T-helper 2 cell treated with Interferon-gamma antibody and Interleukin-4, amounts not matched to agents 5 μg/mL and 100 μg/mL, for 36 hours (primary cell): ENCODE data around the gene OR7G2.

Experiments
- DNase-seq: peaks from one replicate; pipeline ENCODE4 v3.0.0; 2021; ENCODE audit warnings: low spot score
- H3K27ac Mint-ChIP-seq: one replicate; pipeline ENCODE4 v1.8.0; 2021; ENCODE audit warnings: mild to moderate bottlenecking, mixed read lengths
- H3K27me3 Mint-ChIP-seq: one replicate; pipeline ENCODE4 v1.8.0; 2021; ENCODE audit warnings: low read depth, mixed read lengths
- H3K36me3 Mint-ChIP-seq: one replicate; pipeline ENCODE4 v1.8.0; 2021; ENCODE audit warnings: low read depth, mixed read lengths
- H3K4me1 Mint-ChIP-seq: one replicate; pipeline ENCODE4 v1.8.0; 2021; ENCODE audit warnings: low read depth, mixed read lengths
- H3K4me3 Mint-ChIP-seq: one replicate; pipeline ENCODE4 v1.8.0; 2022; ENCODE audit warnings: mild to moderate bottlenecking, moderate library complexity, mixed read lengths
- H3K9me3 Mint-ChIP-seq: one replicate; pipeline ENCODE4 v1.8.0; 2021; ENCODE audit warnings: mixed read lengths

OR7G2 gene

DNA sequence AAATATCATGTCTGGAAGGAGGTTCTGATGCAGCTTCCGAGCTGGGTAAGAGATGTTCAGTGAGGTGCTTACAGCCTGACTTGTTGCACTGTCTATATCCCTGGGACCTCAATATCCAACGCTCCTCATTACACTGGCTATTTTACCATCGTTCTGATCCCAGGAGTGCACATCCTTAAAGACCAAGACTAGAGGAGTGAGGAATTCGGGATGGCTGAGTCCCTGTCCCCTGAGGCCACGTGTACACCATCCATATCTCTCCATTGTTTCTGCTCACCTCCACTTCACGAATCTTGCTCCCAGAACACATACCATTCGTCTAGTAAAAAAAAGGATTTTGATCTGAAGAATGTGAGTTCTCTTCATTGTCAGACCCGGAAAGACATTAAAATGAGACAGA is at the start of gene OR7G2:
Gene OR7G2, minus strand, starts transcription at position 101 of the 400 bp plus-strand sequence. CDS start 4,232 bp downstream, outside the sequence.
- DNase-seq = no peak
- H3K4me3 Mint-ChIP-seq = no peak within 1 kb of the TSS
- H3K36me3 Mint-ChIP-seq = no peaks in the 10 kb centered on the region
- no peaks in the 10 kb centered on the region for H3K27me3 Mint-ChIP-seq
- H3K4me1 Mint-ChIP-seq = no peaks in the 10 kb centered on the region
- H3K27ac Mint-ChIP-seq = no peak within 1 kb of the TSS
- no peaks in the 10 kb centered on the region for H3K9me3 Mint-ChIP-seq

DNA sequence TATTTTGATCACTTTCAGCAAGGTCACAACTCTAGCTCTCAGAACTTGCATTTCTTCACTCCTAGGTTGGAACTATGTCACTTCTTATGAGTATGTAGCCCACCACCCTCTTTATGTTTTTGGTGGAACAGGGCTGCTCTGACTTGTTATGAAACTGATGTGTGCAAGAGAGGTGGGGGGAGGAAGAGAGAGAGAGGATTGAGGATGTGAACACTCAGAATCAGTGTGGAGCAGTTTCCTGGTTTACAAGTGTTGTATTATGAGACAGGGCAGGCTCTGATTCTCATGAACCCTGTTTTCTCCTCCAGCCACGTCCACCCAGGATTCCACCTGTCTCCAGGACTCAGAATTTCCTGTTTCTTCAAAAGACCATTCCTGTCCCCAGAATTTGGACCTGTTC is 49.0 kb upstream of the OR7G2 start:
- Mint-ChIP-seq H3K4me3 (no peak overlapping the region), H3K27me3 (no peaks in the 10 kb centered on the region), H3K4me1 (no peaks in the 10 kb centered on the region), H3K27ac (no peak overlapping the region), H3K36me3 (peaks cover 97% of the 10 kb centered on the region), H3K9me3 (peaks cover 77% of the 10 kb centered on the region)
- DNase-seq = no peak

DNA sequence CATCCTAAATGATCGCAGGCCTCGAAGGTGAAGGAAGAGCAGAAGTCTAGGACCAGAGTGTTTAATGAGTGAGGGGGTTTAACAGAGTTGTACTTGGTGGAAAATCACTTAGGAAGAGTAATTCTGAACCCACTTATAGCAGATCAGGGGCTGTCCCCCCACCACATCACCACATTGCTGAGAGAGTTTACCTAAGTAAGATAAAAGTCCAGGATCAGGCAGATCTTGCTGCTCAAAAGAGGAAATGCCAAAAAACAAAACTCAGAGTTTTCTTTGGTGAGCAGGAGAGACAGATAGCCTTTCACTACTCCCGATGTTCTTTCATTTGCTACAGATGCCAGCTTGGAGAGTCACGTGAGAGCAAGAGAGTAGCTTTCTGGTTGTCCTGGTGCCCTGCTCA is 48.3 kb upstream of the OR7G2 start:
- H3K36me3 Mint-ChIP-seq = peaks cover 97% of the 10 kb centered on the region
- peaks cover 77% of the 10 kb centered on the region for H3K9me3 Mint-ChIP-seq
- H3K4me3 Mint-ChIP-seq = no peak overlapping the region
- H3K27me3 Mint-ChIP-seq = no peaks in the 10 kb centered on the region
- no peak overlapping the region for H3K27ac Mint-ChIP-seq
- no peak for DNase-seq
- H3K4me1 Mint-ChIP-seq = no peaks in the 10 kb centered on the region

DNA sequence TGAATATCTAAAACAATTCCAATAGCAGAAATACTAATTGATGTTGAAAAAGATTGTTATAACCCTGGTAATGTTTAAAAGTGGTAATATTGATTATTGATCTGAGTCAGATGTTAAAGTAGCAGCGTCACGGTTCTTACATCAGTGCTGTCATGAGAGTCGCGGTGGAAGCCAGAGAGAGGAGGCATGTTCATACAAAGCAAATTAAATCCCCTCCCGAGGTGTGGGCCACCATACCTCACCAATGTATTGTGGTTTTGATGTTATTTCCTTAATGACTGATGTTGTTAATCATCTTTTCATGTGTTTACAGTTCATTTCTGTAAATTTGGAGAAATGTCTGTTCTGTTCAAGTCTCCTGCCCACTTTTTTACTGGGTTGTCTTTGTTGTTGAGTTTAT is 44.1 kb upstream of the OR7G2 start:
- DNase-seq = no peak
- no peak overlapping the region for H3K27ac Mint-ChIP-seq
- peaks cover 81% of the 10 kb centered on the region for H3K9me3 Mint-ChIP-seq
- no peak overlapping the region for H3K4me3 Mint-ChIP-seq
- peaks cover 93% of the 10 kb centered on the region for H3K36me3 Mint-ChIP-seq
- H3K4me1 Mint-ChIP-seq = peaks cover 3% of the 10 kb centered on the region
- no peaks in the 10 kb centered on the region for H3K27me3 Mint-ChIP-seq

DNA sequence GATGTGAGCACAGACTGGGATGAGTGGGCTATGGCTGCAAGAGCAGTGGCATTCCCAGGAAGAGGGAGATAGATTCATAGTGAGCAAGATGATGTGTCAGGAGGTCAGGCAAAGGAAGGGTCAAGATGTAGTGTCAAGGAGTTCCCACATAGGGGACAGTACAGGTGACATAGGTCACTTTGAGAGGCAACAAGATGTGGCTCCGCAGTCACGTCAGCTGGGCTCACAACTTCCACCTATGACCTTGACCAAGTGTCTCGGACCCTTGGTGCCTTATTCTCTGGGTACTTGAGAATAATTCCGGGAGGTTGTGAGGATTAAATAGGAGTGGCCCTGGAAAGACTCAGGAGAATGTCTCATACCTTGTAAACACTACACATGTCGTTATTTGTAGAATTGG is 43.4 kb upstream of the OR7G2 start:
- Mint-ChIP-seq H3K27me3 (no peaks in the 10 kb centered on the region), H3K9me3 (peaks cover 83% of the 10 kb centered on the region), H3K4me1 (peaks cover 3% of the 10 kb centered on the region), H3K4me3 (no peak overlapping the region), H3K27ac (no peak overlapping the region), H3K36me3 (peaks cover 91% of the 10 kb centered on the region)
- no peak for DNase-seq

DNA sequence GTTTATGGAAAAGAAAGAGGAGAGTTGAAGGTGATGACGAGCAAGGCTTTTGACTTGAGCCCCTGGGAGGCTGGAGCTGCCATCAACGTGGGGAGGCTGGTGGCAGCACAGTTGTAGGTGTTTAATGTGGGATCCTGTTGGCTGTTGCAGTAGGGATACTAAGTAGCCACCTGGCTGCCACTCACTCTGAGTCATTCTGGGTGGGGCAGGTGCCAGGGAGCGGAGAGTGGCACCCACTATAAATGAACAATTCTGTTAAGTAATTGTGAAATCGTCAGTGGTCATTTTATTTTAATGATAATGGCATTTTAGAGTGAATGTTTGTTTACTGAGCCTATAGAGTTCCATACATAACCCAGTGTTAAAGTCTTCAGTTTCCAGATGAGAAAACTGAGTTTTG is 42.7 kb upstream of the OR7G2 start:
- H3K4me1 Mint-ChIP-seq = peaks cover 3% of the 10 kb centered on the region
- H3K36me3 Mint-ChIP-seq = peaks cover 91% of the 10 kb centered on the region
- H3K27ac Mint-ChIP-seq = no peak overlapping the region
- no peak for DNase-seq
- H3K27me3 Mint-ChIP-seq = no peaks in the 10 kb centered on the region
- peaks cover 82% of the 10 kb centered on the region for H3K9me3 Mint-ChIP-seq
- H3K4me3 Mint-ChIP-seq = no peak overlapping the region

DNA sequence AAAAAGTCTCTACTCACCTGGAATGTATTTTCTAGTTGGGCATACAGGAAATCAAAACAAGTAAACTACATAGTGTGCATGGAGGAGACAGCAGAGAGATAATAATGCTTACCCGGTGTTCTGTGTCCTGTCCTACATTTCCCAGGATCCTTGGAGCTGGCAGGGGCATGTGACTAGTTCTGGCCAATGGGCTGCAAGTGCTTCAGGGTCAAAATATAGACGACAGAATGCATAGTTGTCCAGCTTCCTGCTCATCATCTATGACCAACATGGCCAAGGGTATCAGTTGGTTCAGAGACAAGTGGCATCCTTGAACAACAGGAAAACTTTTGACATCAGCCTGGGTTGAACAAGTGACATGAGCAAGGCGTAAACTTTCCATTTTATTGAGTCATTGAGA is 41.4 kb upstream of the OR7G2 start:
- peaks cover 80% of the 10 kb centered on the region for H3K9me3 Mint-ChIP-seq
- no peak for DNase-seq
- peaks cover 90% of the 10 kb centered on the region for H3K36me3 Mint-ChIP-seq
- peaks cover 3% of the 10 kb centered on the region for H3K4me1 Mint-ChIP-seq
- H3K27ac Mint-ChIP-seq = no peak overlapping the region
- no peaks in the 10 kb centered on the region for H3K27me3 Mint-ChIP-seq
- no peak overlapping the region for H3K4me3 Mint-ChIP-seq

DNA sequence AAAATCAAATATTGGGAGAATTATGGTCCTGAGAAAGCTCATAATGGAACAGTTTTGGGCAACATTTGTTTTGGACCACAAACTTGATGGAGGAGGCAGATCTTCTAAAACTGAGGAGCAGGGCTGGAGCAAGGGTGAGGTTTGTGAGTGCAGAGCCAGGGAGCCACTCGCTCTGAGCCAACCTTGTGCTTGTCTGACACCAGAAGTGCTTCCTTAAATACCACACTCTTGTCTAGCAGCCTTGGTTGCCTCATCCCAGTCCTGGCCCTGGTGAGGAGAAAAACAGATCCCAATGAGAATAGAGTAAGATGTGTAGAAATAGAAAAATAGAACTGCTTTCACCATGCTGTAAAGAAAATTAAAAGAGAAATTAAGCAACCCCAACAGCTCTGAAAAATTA is 39.6 kb upstream of the OR7G2 start:
- DNase-seq = no peak
- Mint-ChIP-seq H3K27me3 (no peaks in the 10 kb centered on the region), H3K4me3 (no peak overlapping the region), H3K9me3 (peaks cover 80% of the 10 kb centered on the region), H3K27ac (no peak overlapping the region), H3K36me3 (peaks cover 88% of the 10 kb centered on the region), H3K4me1 (peaks cover 11% of the 10 kb centered on the region)

DNA sequence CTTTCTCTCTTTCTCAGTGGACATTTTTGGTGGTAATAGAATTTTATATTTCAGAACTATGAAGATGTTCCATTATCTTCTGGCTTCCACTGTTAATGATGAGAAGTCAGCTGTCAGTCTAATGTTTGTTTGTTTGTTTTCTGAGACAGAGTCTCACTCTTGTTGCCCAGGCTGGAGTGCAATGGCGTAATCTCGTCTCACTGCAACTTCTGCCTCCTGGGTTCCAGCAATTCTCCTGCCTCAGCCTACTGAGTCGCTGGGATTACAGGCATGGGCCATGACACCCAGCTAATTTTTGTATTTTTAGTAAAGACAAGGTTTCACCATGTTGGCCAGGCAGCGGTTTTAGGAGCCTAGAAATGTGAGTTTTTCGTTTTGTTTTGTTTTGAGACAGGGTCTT is 37.6 kb upstream of the OR7G2 start:
- H3K36me3 Mint-ChIP-seq = peaks cover 79% of the 10 kb centered on the region

DNA sequence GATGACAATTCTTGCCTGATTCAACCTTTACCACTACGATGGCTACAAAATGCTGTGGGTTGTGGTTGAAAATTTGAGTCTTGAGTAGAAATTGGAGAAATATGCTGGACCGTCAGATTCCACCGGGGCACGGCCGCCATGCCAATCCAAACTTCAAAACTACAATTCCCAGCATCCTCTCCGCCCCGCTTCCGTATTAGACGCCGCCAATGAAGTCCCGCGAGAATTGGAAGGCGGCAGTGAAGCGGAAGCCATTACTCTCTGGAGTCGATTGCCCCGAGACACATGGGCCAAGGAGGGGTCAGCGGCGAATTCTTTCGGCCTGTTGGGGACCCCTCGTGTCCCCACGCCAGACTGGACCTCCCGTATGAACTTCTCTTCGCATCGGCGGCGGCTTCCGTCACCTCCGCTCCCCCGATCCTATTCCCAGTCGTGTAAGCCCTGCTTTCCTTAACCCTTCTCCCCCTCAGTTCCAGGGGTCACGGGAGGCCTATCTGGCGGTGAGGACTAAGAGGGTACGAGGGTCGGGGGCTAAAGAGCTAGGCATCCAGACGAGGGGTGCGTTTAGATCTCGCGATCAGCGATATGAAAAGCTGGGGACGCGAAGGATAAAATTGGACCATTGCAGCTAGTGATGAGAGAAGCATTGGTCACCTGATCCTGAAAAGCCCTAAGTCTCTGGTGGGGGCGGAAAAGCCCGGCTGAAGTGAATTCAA is 33.0 kb upstream of the OR7G2 start, which contains the start of gene ZNF317:
Gene ZNF317, plus strand, starts transcription at position 239 of the 716 bp plus-strand sequence. CDS start 15,620 bp downstream, outside the sequence.
- peak within 1 kb of the TSS; percentile 92 for H3K4me3 Mint-ChIP-seq
- peak within 1 kb of the TSS; percentile 92 for H3K27ac Mint-ChIP-seq
- H3K27me3 Mint-ChIP-seq = no peaks in the 10 kb centered on the region
- H3K36me3 Mint-ChIP-seq = peaks cover 39% of the 10 kb centered on the region
- peaks cover 25% of the 10 kb centered on the region for H3K9me3 Mint-ChIP-seq
- DNase-seq = peak; percentile 87
- H3K4me1 Mint-ChIP-seq = peaks cover 13% of the 10 kb centered on the region

More for the DNA sequence above, 37.6 kb upstream of the OR7G2 start:
- no peaks in the 10 kb centered on the region for H3K27me3 Mint-ChIP-seq
- H3K27ac Mint-ChIP-seq = no peak overlapping the region
- no peak for DNase-seq
- no peak overlapping the region for H3K4me3 Mint-ChIP-seq
- H3K9me3 Mint-ChIP-seq = peaks cover 62% of the 10 kb centered on the region
- peaks cover 14% of the 10 kb centered on the region for H3K4me1 Mint-ChIP-seq

DNA sequence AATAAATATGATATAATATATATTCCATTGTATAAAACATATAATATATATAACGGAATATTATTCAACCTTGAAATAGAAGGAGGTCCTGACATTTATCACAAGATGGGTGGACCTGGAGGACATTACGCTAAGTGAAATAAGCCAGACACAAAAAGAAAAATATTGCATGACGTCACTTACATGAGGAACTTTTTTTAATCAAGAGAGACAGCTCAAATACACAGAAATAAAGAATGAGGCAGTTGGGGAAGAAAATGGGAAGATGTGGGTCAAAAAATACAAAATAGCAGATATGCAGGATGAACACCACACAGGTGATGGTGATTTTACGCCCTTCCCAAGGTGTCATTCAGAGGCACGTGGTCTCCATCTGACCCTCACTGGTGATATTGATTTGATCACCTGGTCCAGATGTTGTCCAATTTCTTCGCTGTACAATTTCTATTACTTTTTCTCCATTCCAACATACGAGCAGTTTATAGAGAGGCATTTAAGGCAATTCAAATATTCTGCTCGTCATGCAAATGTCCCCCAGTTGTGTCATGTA is 32.4 kb upstream of the OR7G2 start:
- H3K36me3 Mint-ChIP-seq = peaks cover 32% of the 10 kb centered on the region
- H3K27me3 Mint-ChIP-seq = no peaks in the 10 kb centered on the region
- peaks cover 13% of the 10 kb centered on the region for H3K4me1 Mint-ChIP-seq
- DNase-seq = no peak
- peaks cover 20% of the 10 kb centered on the region for H3K9me3 Mint-ChIP-seq
- H3K27ac Mint-ChIP-seq = peak overlapping the region; percentile 92
- H3K4me3 Mint-ChIP-seq = peak overlapping the region; percentile 92

DNA sequence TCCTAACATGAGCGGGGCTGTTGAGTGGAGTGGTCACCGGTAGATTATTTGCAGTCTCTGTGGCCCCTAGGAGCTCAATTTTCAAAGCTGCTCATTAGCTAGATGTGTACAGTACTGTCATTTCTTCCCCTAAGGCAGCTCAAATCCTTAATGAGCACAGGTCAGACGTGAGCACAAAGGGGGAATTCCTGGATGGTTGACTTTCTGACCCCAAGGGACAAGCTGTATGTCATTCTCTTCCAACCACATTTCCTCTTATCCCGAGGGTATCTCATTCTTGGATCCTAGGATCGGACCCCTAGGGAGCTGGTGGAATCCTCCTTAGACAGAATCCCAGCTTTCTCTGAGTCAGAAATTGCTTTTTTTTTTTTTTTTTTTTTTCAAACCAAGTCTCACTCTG is 25.1 kb upstream of the OR7G2 start:
- H3K27ac Mint-ChIP-seq = no peak overlapping the region
- peaks cover 4% of the 10 kb centered on the region for H3K4me1 Mint-ChIP-seq
- no peak for DNase-seq
- H3K9me3 Mint-ChIP-seq = no peaks in the 10 kb centered on the region
- no peaks in the 10 kb centered on the region for H3K36me3 Mint-ChIP-seq
- peaks cover 2% of the 10 kb centered on the region for H3K27me3 Mint-ChIP-seq
- H3K4me3 Mint-ChIP-seq = no peak overlapping the region

DNA sequence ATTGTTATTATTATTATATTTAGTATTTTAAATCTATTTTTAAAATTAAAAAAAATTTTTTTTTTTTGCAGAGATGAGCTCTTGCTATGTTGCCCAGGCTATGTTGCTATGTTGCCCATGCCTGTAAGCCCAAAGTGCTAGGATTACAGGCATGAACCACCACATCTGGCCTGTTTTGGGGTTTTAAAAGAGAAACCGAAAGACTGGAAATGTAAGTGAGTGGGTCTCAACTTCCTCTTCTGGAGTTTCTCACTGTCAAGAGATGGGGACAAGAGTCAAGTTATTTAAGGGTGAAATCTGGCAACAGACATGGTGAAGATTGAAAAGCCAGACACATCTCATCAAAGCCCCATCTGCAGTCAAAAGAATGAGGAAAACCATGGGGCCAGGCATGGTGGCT is 23.7 kb upstream of the OR7G2 start:
- Mint-ChIP-seq H3K4me1 (peaks cover 6% of the 10 kb centered on the region), H3K4me3 (no peak overlapping the region), H3K9me3 (no peaks in the 10 kb centered on the region), H3K27me3 (peaks cover 2% of the 10 kb centered on the region), H3K27ac (no peak overlapping the region), H3K36me3 (no peaks in the 10 kb centered on the region)
- DNase-seq = no peak

DNA sequence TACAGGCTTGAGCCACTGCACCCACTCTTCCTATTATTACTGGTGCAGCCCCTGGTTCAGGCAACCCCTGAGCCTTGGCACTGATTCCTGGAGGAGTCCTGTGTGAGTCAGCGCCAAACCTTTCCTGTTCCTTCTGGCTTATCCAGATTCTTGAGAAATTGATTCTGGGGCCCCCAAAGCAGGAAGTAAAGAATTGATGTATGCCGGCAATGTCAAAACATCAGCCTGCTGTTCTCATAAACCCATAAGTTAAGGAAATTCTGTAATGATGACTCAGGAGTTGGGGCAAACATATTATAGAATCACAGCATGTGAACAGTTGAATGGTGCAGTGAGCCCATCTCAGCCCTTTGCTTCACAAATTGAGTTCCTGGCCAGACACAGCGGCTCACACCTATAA is 20.9 kb upstream of the OR7G2 start:
- H3K4me1 Mint-ChIP-seq = peaks cover 6% of the 10 kb centered on the region
- peaks cover 2% of the 10 kb centered on the region for H3K27me3 Mint-ChIP-seq
- H3K4me3 Mint-ChIP-seq = no peak overlapping the region
- H3K9me3 Mint-ChIP-seq = peaks cover 3% of the 10 kb centered on the region
- no peak overlapping the region for H3K27ac Mint-ChIP-seq
- H3K36me3 Mint-ChIP-seq = no peaks in the 10 kb centered on the region
- no peak for DNase-seq
